HG03354 (cell line): ENCODE data around the gene TGIF2.

Experiments used
- ATAC-seq: cut with Tn5 transposase; IDR thresholded peaks from one replicate; pipeline ENCODE4 v1.9.1; 2021; ENCODE audit warnings: mild to moderate bottlenecking; ENCODE audit not compliant: unreplicated experiment, poor library complexity, severe bottlenecking

TGIF2 gene

DNA sequence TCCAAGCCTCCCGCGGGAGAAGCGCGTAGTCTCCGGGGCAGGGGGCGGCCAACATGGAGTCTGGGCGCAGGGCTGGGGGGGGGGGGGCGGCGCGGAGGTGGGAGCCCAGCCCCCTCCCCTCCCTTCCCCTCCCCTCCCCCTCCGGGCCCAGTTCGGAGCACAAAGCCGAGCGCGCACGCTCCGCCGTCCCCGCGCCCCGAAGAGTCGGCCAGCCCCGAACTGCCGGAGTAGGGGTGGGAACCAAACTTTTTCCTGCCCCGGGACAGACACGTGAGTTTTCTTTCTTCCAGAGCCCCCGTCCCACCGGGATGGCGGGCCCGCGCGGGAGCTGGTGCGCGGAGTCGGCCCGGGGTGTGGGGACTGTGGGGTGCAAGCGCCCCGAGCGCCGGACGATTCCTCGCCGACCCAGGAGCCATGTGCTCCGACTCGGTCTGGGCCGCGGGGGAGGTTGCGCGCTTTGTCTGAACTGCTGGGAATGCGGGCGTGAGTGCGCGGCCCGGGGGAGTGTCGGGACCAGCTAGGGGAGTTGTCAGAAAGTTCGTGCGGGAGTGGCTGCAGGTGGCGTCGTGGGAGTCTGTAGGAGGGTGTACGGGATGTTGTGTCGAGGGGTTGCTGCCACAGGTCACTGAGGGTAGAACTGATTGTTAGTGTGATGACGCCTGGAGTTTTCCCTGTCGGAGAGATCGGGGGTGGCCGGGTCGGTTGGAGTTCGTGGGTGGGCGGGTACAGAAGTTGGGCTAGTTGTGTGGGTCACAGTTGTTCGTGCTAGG is 1.2 kb downstream of the TGIF2 start:
- peak; percentile 5 for ATAC-seq

DNA sequence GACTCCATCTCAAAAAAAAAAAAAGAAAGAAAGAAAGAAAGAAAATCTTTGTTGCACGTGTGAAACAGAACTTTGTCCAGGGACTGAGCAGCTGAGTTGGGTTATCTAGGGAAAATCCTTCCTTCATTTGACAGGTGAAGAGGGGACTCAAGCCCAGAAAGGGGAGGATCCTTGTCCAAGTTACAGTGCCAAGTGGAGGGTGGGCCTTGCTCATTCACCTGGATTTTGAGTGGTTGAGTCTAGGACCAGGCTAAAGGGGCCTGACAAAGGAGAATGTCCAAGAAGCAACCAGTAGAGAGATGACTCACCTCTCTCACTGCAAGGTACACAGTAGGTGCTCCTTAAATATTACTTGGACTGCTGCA is 2.7 kb downstream of the TGIF2 start:
- ATAC-seq = no peak

DNA sequence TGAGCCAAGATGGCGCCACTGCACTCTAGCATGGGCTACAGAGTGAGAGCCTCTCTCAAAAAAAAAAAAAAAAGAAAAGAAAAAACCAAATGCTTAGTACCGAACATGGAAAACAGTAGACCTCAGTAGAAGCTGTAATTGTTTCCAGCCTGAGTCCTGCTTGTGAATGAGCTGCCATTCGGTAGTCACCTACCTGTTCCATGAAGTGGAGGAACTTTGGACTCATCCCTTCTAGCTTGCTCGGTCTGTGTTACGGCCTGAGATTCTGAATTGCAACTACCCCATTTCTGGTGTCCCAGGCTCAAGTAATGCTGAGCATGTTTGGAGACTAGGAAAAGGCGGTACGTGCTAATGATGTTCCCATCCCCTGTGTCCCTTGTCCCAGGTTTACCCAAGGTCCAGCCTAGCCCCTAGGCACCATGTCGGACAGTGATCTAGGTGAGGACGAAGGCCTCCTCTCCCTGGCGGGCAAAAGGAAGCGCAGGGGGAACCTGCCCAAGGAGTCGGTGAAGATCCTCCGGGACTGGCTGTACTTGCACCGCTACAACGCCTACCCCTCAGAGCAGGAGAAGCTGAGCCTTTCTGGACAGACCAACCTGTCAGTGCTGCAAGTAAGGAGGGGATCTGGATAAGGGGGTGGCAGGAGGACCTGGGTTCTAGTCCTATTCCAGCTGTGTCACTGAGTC is 5.1 kb downstream of the TGIF2 start:
- no peak for ATAC-seq

DNA sequence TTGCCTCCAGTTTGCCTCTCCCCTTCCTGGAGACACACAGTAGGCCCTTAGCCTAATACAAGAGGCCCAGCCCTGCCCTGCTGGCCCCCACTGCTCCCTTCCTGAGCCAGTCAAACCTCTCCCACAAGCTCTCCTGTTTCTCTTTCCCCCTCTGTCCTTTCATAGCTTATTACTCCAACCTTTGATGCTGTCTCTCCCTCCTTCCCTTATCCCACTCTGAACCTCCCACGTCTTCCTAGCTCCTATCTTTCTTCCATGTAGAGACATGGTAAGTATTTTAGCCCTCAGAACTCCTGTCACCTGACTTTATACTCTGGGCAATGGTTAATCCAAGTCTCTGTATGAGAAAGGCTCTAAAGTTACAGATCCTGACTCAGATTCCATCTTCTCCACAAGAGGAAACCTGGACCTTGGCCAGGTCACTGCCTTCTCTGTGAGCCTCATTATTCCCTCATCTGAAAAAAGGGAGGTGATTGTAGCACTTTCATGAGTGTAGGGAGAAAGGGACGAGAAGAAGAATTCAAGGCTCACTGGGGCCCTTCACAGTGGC is 6.7 kb downstream of the TGIF2 start:
- ATAC-seq = no peak

DNA sequence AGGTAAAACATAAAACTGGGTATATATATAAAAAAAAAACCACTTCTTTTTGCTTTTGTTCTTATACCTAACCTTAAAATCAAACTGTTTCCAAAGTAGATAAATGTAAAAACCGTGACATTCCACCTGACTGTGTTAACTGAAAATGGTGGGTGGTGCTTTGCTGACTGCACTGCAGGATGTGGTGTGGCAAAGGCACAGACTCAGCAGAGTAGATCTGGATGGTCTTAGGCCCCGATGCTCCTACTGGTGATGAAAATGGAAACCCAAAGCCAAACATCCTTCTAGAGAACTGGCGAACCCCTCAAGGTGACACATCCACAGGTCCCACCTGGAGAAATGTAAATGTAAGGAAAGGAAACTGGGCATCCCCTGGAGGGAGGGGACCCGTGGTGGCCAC is 8.9 kb downstream of the TGIF2 start:
- ATAC-seq = no peak

DNA sequence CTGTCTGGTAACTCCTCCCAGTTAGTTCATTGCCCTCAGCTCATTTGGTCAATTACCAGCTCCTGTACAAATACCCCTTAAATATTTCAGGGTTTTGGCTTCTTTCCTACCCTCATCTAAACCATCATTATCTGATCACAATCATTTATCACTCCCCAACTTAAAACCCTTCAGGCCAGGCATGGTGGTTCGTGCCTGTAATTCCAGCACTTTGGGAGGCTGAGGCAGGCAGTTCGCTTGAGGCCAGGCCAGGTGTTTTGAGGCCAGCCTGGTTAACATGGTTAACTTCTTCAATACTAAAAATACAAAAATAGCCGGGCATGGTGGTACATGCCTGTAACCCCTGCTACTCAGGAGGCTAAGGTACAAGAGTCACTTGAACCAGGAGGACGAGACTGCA is 9.4 kb downstream of the TGIF2 start:
- no peak for ATAC-seq

DNA sequence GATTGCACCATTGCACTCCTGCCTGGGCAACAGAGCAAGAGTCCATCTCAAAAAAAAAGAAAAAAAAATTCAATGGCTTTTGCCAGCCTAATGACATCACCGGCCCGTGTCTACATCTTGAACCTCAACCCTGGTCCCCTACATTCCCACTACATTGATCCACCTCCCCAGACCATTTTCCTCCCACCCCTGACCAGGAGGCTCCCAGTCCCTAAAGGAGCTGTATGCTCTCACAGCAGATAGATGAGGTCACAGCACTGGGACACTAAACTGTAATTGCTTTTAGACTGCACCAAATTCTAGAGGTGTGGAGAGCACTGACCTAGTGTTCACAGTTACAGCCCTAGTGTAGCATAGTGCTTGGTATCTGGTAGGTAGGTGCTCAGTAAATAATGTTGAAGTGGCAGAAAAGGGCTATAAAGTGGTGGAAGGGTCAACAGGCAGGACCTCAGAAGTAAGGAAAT is 10.7 kb downstream of the TGIF2 start:
- no peak for ATAC-seq

DNA sequence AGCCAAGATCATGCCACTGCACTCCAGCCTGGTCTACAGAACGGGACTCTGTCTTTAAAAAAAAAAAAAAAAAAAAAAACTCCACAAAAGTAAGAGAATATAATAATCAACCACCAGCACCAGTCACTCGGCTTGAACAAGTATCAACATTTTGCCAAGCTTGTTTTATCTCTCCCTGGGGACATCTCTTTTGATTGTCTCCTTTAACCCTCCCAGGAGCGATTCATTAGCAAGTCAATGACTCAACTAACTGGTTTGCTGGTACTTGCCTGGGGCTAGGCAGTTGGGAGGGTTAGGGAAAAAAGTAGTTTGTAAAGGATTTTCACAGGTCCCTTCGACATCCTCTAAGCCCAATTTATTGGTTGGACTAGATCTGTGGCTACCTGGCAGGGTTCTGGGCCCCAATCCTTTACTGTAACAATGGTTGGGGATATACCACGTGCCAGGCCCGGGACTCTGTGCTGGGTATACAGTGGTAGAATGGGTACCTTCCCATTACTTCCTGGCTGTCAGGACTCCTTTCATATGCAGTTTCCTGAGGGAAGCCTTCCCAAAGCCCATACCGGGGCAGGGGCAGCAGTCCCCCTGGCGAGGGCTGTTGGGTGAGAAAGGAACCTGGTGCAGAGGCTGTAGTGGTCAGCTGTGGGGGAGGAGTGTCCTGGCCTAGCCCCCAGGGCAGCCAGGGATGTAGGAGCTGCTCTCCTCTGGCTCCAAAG is 12.2 kb downstream of the TGIF2 start:
- ATAC-seq = no peak

DNA sequence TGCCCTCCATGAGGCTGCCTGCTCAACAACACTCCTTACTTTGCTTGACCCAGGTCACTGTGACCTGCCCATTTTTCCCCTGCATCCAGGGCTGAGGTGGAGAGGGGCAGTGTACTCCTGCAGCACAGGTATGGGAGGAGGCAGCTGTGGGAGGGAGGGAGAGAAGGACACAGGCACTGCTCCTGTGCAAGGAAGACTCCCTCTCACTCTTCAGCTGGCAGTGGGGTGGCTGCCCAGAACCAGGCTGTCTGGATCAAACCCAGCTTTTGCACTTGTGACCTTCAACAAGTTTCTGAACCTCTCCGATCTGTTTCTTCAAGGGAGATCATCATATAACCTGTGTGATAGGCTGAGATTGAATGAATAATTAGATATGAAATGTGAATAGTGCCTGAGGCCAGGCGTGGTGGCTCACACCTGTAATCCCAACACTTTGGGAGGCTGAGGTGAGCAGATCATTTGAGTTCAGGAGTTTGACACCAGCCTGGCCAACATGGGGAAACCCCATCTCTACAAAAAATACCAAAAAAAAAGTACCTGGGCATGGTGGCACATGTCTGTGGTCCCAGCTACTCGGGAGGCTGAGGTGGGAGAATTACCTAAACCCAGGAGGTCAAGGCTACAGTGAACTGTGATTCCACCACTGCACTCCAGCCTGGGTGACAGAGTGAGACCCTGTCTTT is 14.1 kb downstream of the TGIF2 start:
- no peak for ATAC-seq

DNA sequence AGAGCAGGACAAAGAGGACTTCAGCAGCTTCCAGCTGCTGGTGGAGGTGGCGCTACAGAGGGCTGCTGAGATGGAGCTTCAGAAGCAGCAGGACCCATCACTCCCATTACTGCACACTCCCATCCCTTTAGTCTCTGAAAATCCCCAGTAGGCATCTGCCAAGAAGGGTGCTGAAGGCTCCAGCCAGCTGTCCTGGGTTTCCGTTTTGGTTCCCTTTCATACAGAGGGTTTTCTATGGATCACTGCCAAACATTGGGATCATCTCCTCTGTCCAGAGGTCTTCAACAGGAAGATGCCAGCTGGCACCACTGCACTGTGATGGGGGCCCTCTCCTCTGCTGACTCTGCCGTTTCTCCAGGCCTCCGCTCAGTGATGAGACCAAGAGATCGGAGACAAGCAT is 17.9 kb downstream of the TGIF2 start:
- no peak for ATAC-seq

DNA sequence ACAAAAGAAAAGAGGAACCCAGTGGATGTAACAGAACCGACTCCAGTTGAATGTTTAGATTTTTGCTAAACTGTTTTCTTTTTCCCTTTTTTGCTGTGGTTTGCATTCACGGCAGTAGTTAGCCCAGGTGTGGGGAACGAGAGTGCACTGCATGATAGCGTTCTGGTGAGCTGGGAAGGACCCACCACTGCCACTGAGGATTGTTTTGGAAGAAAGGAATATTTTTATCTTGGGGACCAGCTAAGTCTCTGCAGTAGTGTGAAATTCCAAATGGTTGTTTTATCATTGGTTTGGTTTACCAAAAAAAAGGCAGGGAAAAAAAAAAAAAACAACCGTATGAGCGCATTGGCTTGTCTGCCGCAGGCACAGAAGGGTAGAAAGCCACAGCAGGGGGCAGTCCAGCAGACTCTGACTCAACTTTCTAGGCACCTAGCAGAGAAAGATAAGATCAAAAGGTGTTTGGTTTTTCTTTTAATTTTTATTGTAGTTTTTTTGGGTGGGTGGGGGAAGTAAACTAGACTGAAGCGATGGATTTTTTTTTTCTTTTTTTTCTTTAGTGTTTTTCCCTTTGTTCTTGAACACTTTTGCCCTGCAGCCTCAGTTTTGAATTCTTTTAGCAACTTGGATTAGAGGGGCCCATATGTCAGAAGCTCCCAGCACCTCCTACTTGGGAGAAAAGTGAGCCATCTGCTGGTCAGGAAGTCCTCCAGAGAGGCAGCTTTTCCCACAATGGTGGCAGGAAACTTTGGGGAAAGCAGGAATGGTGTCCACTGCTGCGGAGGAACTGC is 18.7 kb downstream of the TGIF2 start:
- no peak for ATAC-seq

DNA sequence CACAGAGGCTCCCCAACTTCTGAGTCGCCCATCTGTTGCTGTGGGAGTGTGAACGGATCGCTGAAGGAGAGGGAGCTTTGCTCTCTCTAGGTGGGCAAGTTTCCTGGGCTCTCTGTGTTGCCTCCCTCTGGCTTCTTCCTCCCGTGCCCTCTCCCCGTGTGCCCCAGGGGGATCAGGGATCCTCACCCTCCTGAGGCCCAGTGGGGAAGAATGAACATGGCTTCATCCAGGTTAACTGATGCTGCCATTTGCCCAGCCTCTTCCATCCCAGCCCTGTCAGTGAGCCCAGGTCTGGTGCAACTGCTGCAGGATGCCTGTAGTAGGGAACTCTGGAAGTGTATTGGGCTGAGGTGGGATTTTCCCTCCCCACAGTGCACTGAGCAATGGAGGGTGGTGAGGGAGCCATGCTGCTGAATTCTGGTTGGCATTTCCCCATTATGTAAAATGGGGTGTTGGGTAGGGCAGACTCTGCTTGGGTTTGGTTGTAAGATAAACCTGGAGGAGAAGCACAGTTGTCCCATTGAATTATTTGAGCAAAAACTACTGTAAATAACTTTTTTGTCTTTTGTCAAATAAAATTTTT is 20.0 kb downstream of the TGIF2 start:
- no peak for ATAC-seq

DNA sequence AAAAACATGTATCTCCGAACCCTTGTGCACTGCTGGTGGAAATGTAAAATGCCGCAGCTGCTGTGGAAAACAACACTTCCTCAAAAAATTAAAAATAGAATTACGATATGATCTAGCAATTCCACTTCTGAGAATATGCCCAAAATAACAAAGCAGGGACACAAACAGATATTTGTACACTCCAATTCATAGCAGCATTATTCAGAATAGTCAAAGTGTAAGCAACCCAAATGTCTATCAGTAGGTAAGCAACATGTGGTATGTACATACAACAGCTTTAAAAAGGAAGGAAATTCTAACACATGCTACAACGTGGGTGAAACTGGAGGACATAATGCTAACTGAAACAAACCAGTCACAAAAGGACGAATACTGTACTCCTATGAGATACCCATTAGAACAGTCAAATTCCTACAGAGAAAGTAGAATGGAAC is 26.5 kb downstream of the TGIF2 start:
- peak; percentile 31 for ATAC-seq

DNA sequence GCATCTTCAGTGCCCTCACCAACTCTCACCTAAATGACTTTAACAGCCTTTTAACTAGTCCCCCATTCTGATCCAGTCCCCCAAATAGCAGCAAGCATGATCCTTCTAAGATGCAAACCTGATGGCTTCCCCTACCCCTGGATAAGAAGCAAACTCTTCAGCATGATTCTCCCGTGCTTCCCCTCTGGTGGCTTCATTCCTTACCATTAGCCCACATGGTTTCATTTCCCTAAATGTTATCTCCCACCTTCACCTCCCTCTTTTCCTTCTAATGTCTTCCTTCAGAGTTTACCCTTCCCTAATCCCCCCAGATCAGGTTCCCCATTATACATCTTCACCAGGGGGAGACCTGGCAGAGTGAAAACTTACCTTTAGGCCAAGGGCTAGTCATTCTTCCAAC is 28.1 kb downstream of the TGIF2 start:
- no peak for ATAC-seq

DNA sequence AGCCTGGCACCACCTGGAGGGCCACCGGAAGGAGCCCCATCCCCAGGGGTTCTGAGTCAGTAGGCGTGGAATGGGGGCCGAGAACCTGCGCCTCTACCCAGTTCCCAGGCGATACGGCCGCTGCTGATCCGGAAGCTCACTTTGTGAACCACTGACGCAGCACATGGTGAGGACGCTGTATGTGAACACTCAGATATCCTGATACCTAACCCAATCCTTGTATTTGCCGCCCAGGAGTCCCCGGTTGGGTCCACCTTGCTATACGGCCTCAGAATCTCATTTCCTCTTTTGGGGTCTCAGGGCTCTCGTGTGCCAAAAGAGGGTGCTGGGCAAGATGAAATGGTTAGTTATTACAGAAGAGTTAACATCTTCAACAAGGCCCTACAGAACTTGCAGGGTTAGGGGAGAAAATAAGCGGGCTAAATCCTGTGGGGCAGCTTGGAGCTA is 31.6 kb downstream of the TGIF2 start:
- ATAC-seq = peak; percentile 51

DNA sequence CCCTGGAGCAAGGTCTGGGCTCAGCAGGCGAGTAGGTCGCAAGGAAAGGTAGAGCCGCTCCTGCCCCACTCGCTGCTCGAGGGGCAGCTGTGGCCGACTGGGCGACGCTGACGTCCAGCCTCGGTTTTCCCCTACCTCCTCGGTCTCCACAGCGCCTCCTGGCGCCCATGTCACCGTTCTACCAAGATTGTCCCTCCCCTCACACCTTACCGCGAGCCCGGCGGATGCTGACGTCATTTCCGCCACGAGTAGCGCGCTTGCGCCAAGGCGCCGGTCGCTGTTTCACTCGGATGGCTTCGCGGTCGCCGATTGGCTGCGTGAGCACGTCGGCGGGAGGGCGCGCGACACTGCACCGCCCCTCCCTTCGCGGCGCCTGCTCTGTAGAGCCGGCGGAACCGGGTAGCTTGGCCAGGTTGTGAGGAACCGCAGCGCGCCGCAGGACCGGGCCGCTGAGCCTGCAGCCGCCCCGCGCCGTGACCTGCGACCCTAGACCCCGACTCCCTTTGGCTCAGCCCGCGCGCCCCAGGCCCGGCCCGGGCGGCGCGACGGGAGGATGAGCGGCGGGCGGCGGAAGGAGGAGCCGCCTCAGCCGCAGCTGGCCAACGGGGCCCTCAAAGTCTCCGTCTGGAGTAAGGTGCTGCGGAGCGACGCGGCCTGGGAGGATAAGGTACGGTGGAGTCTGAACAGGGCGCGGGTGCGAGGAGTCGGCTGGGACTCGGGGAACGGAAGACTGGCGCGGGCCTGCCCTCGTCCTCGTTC is 32.2 kb downstream of the TGIF2 start, which contains the start of gene RAB5IF:
RAB5IF (plus strand) TSS at position 381 of the 759 bp plus-strand sequence; CDS start at position 554, 173 bp downstream.
- peak; percentile 85 for ATAC-seq

DNA sequence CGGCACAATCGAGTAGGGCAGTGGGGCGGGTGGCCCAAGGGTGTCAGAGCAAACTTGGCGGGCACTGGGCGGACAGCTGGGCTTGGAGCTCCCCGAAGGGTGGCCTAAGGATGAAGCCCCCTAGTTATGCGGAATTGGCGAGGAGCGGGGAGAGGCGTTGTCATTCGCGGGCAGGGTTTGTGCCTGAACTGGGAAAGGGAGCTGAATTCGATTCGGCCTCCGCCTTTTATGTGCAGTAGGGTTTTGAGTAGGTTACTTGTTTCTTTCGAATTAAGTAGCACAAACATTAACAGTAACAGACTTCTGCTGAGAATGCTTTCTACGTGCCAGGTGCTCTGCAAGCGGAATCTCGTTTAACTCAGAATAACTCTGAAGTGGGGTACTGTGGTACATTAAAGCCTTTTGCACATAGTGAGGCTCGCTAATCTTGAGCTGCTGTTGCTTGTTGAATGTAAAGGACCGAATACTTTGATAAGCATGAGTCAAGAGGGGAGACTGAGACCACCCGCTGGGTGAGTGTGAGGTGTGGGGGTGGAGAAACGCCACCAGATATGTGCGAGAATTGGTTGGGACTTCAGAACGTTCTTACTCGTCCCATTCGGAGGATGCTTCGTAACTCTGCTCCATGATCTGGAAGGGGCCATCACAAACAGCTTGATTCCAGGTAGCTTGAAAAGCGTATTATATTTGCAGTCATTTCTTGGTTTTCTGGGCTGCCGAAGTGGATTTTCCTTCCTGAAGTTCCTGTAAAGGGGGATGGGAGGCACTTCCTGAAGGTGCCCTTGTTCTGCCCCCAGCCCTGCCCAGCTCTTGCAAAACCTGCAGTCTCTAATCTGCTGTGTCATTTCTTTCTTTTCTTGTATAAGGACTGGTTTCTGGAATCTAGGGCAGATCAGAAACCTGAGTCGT is 33.0 kb downstream of the TGIF2 start:
- ATAC-seq = no peak
